ENCODE data around the gene FZD7. TPM values are rescaled to one million over a fixed set of nuclear protein-coding genes. Genes with fewer than 3 reads are reported as not detected.

Gene FZD7
- 32.5 TPM for total RNA-seq

DNA sequence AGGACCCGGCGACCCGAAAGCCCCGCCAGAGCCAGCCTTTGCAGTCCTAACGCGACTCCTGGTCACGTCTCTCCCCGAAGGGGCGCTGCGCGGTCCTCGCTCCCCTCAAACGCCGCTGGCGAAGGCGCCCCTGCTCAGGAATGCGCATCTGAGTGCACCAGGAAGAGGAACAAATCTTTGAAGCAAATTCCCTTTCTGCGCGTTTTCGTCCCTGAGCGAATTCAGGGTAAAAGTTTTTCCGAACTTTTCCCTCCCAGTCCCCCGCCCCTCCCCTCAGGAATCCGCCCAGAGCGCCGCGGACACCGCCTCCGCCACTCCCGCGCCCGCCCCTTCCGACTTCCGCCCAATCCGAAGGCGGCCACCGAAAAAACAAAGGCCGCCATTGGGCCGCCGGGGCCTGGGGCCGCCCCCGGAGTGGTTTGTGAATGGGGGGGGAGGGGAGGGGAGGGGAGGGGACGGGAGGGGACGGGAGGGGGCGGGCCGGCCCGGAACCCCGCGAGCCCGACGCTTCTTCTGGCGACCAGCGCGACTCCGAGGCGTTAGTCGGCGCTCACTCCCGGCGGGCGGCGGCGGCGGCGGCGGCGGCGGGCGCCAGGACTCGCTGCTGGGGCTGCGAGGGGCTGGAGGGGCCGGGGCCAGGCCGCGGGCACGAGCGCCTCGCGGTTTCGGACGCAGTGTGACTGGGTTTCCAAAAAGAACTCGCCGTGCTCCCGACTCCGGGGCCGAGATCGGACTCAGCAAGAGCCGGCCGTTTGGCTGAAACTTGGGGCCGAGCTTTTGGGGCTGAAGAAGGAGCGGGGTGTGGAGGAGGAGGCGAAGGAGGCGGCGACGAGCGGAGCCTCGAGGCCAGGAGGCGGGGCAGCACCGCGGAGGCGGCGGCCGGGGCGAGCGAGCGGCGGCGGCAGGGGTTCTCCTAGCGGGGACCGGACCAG lies at the start of gene FZD7:
FZD7 (plus strand) TSS at position 539 of the 932 bp plus-strand sequence. CDS start 793 bp downstream, outside the sequence.
- H3K4me1 ChIP-seq, result peaks cover 0 to 15% of the 10 kb centered on the region in 2 donors
- peak; percentile 72 to 95 for DNase-seq (ENCODE audit: low spot score in 2 of 2)
- H3K27ac ChIP-seq, result peak within 1 kb of the TSS; percentile 95 to 96
- peak in 1 of 3 experiments; percentile 28 for TF ChIP-seq CTCF (IDR thresholded peaks at IDR 0.05)
- peak within 1 kb of the TSS; percentile 61 to 81 for H3K4me3 ChIP-seq
- H3K9me3 ChIP-seq, result no peaks in the 10 kb centered on the region
- no peaks in the 10 kb centered on the region for H3K36me3 ChIP-seq
- no peaks in the 10 kb centered on the region for H3K27me3 ChIP-seq
- intact Hi-C loops (cut with DNase I), result loop anchor here (1.0 to 10.0 kb wide), 7 partner anchors 144 to 916 kb away; partner anchors contain the start of genes ALS2, BMPR2, CFLAR and FAM117B

GRCh38 chr2:201984333-201984732 lies 49.3 kb upstream of the FZD7 start:
- intact Hi-C loops (cut with DNase I), result no loop called here
- no peak overlapping the region for H3K27ac ChIP-seq
- H3K4me3 ChIP-seq, result no peak overlapping the region
- no peak for TF ChIP-seq CTCF (IDR thresholded peaks at IDR 0.05)
- H3K27me3 ChIP-seq, result no peaks in the 10 kb centered on the region
- H3K36me3 ChIP-seq, result no peaks in the 10 kb centered on the region
- no peak for DNase-seq (ENCODE audit: low spot score in 2 of 2)
- H3K4me1 ChIP-seq, result no peaks in the 10 kb centered on the region
- H3K9me3 ChIP-seq, result no peaks in the 10 kb centered on the region

- TF ChIP-seq CTCF (IDR thresholded peaks at IDR 0.05), result no peak
- intact Hi-C loops (cut with DNase I), result no loop called here
- H3K27me3 ChIP-seq, result no peaks in the 10 kb centered on the region
- no peaks in the 10 kb centered on the region for H3K4me1 ChIP-seq
- no peaks in the 10 kb centered on the region for H3K9me3 ChIP-seq
- no peak for DNase-seq (ENCODE audit: low spot score in 2 of 2)
- H3K27ac ChIP-seq, result no peak overlapping the region
- no peak overlapping the region for H3K4me3 ChIP-seq
- H3K36me3 ChIP-seq, result no peaks in the 10 kb centered on the region
These were observed 48.7 kb upstream of the FZD7 start for GRCh38 chr2:201984800-201985525.

- Histone ChIP-seq H3K27ac (no peak overlapping the region), H3K27me3 (no peaks in the 10 kb centered on the region), H3K4me3 (no peak overlapping the region), H3K9me3 (no peaks in the 10 kb centered on the region), H3K4me1 (no peaks in the 10 kb centered on the region), H3K36me3 (no peaks in the 10 kb centered on the region)
- intact Hi-C loops (cut with DNase I), result no loop called here
- DNase-seq (ENCODE audit: low spot score in 2 of 2), result no peak
- TF ChIP-seq CTCF (IDR thresholded peaks at IDR 0.05), result no peak
These were observed 47.8 kb upstream of the FZD7 start for GRCh38 chr2:201985728-201986462.

DNA sequence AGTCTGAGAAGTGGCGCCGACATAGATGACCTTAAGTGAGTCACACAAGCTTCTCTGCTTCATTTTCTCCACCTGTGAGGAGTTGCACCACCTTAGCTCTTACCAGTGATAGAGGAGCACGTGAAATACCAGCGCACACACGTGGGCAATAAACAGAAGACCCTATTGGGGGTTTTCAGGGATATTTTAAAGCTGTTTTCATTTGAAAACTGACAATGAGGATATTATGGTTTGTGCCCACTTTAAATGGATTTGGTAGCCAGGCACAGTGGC lies 47.3 kb upstream of the FZD7 start:
- DNase-seq (ENCODE audit: low spot score in 2 of 2), result no peak
- intact Hi-C loops (cut with DNase I), result no loop called here
- Histone ChIP-seq H3K4me1 (no peaks in the 10 kb centered on the region), H3K36me3 (no peaks in the 10 kb centered on the region), H3K9me3 (no peaks in the 10 kb centered on the region), H3K27me3 (no peaks in the 10 kb centered on the region), H3K4me3 (no peak overlapping the region), H3K27ac (no peak overlapping the region)
- no peak for TF ChIP-seq CTCF (IDR thresholded peaks at IDR 0.05)
